Duodenal mucosa (tissue), 2 donors: ENCODE results near the gene CCDC181.
A peak's percentile ranks its signal among the peaks of the same experiment; 100 is the strongest.

Experiments
- H3K27ac ChIP-seq: one replicate; pipeline ENCODE4 v1.7.0; 2013; ENCODE audit warnings: low read depth, low read length
- H3K27me3 ChIP-seq, 2 donors: one replicate each; pipeline ENCODE4 v1.7.0; 2013; ENCODE audit warnings: low read length in 2 of 2, control low read depth in 1 of 2; ENCODE audit not compliant: insufficient read depth in 2 of 2, control insufficient read depth in 1 of 2
- H3K36me3 ChIP-seq, 2 donors: one replicate each; pipeline ENCODE4 v1.7.0; 2013; ENCODE audit warnings: low read length in 2 of 2, control low read depth in 1 of 2; ENCODE audit not compliant: insufficient read depth in 2 of 2, control insufficient read depth in 1 of 2
- H3K4me1 ChIP-seq, 2 donors: one replicate each; pipeline ENCODE4 v1.7.0; 2013; ENCODE audit warnings: low read length in 2 of 2, control low read depth in 1 of 2; ENCODE audit not compliant: insufficient read depth in 2 of 2, control insufficient read depth in 1 of 2
- H3K4me3 ChIP-seq, 2 donors: one replicate each; pipeline ENCODE4 v1.7.0; 2013; ENCODE audit warnings: low read length in 2 of 2, low read depth in 1 of 2
- H3K9ac ChIP-seq, 2 donors: one replicate each; pipeline ENCODE4 v1.7.0; 2013; ENCODE audit warnings: low read length in 2 of 2, low read depth in 1 of 2
- H3K9me3 ChIP-seq, 2 donors: one replicate each; pipeline ENCODE4 v1.7.0; 2013; ENCODE audit warnings: low read length in 2 of 2, control low read depth in 1 of 2; ENCODE audit not compliant: control insufficient read depth in 1 of 2

Gene CCDC181

GRCh38 chr1:169461390-169462000, 34.2 kb upstream of the CCDC181 start:
- Histone ChIP-seq H3K4me3 (no peak overlapping the region), H3K4me1 (peaks cover 6 to 7% of the 10 kb centered on the region in 2 donors), H3K27me3 (peaks cover 0 to 5% of the 10 kb centered on the region in 2 donors), H3K36me3 (peaks cover 0 to 6% of the 10 kb centered on the region in 2 donors), H3K9me3 (peaks cover 0 to 10% of the 10 kb centered on the region in 2 donors), H3K27ac (no peak overlapping the region), H3K9ac (no peak overlapping the region)

- peaks cover 0 to 5% of the 10 kb centered on the region in 2 donors for H3K27me3 ChIP-seq
- peaks cover 0 to 12% of the 10 kb centered on the region in 2 donors for H3K9me3 ChIP-seq
- peak overlapping the region in 1 of 2 donors; percentile 48 for H3K9ac ChIP-seq
- H3K4me1 ChIP-seq, result peaks cover 6 to 7% of the 10 kb centered on the region in 2 donors
- peak overlapping the region; percentile 55 to 60 for H3K4me3 ChIP-seq
- H3K36me3 ChIP-seq, result no peaks in the 10 kb centered on the region
- no peak overlapping the region for H3K27ac ChIP-seq
Measured at GRCh38 chr1:169460191-169460833, 33.0 kb upstream of the CCDC181 start.

- Histone ChIP-seq H3K27ac (no peak overlapping the region), H3K4me3 (no peak overlapping the region), H3K9me3 (peaks cover 0 to 12% of the 10 kb centered on the region in 2 donors), H3K36me3 (no peaks in the 10 kb centered on the region), H3K27me3 (peaks cover 0 to 5% of the 10 kb centered on the region in 2 donors), H3K9ac (no peak overlapping the region), H3K4me1 (peaks cover 6 to 7% of the 10 kb centered on the region in 2 donors)
Measured at GRCh38 chr1:169457443-169457842, 30.2 kb upstream of the CCDC181 start.

- H3K36me3 ChIP-seq, result no peaks in the 10 kb centered on the region
- H3K9ac ChIP-seq, result no peak overlapping the region
- H3K4me1 ChIP-seq, result peaks cover 6 to 7% of the 10 kb centered on the region in 2 donors
- H3K27me3 ChIP-seq, result peaks cover 0 to 5% of the 10 kb centered on the region in 2 donors
- H3K4me3 ChIP-seq, result no peak overlapping the region
- H3K9me3 ChIP-seq, result peaks cover 0 to 12% of the 10 kb centered on the region in 2 donors
- H3K27ac ChIP-seq, result no peak overlapping the region
Measured at GRCh38 chr1:169456029-169456428, 28.8 kb upstream of the CCDC181 start.

GRCh38 chr1:169452921-169453320, 25.6 kb upstream of the CCDC181 start:
- peaks cover 0 to 12% of the 10 kb centered on the region in 2 donors for H3K9me3 ChIP-seq
- H3K36me3 ChIP-seq, result no peaks in the 10 kb centered on the region
- no peaks in the 10 kb centered on the region for H3K27me3 ChIP-seq
- H3K9ac ChIP-seq, result no peak overlapping the region
- no peak overlapping the region for H3K4me3 ChIP-seq
- H3K4me1 ChIP-seq, result no peaks in the 10 kb centered on the region
- no peak overlapping the region for H3K27ac ChIP-seq

GRCh38 chr1:169451218-169451824, 24.0 kb upstream of the CCDC181 start:
- H3K9me3 ChIP-seq, result no peaks in the 10 kb centered on the region
- H3K9ac ChIP-seq, result no peak overlapping the region
- H3K4me1 ChIP-seq, result no peaks in the 10 kb centered on the region
- H3K27me3 ChIP-seq, result no peaks in the 10 kb centered on the region
- no peaks in the 10 kb centered on the region for H3K36me3 ChIP-seq
- no peak overlapping the region for H3K4me3 ChIP-seq
- H3K27ac ChIP-seq, result no peak overlapping the region

GRCh38 chr1:169443923-169444322, 16.6 kb upstream of the CCDC181 start:
- Histone ChIP-seq H3K36me3 (no peaks in the 10 kb centered on the region), H3K4me3 (no peak overlapping the region), H3K4me1 (no peaks in the 10 kb centered on the region), H3K27ac (no peak overlapping the region), H3K27me3 (no peaks in the 10 kb centered on the region), H3K9me3 (no peaks in the 10 kb centered on the region), H3K9ac (no peak overlapping the region)

GRCh38 chr1:169426174-169426705, 1.0 kb downstream of the CCDC181 start:
- H3K9ac ChIP-seq, result no peak overlapping the region
- peaks cover 12 to 16% of the 10 kb centered on the region in 2 donors for H3K27me3 ChIP-seq
- no peak overlapping the region for H3K4me3 ChIP-seq

GRCh38 chr1:169421309-169421708, 6.0 kb downstream of the CCDC181 start:
- Histone ChIP-seq H3K36me3 (no peaks in the 10 kb centered on the region), H3K27me3 (peaks cover 0 to 3% of the 10 kb centered on the region in 2 donors), H3K9ac (no peak overlapping the region), H3K4me3 (no peak overlapping the region), H3K4me1 (peaks cover 0 to 3% of the 10 kb centered on the region in 2 donors), H3K9me3 (no peaks in the 10 kb centered on the region), H3K27ac (no peak overlapping the region)

More at GRCh38 chr1:169426174-169426705, 1.0 kb downstream of the CCDC181 start:
- Histone ChIP-seq H3K36me3 (no peaks in the 10 kb centered on the region), H3K9me3 (no peaks in the 10 kb centered on the region), H3K27ac (no peak overlapping the region), H3K4me1 (peaks cover 0 to 3% of the 10 kb centered on the region in 2 donors)

GRCh38 chr1:169414952-169415351, 12.3 kb downstream of the CCDC181 start:
- H3K36me3 ChIP-seq, result no peaks in the 10 kb centered on the region
- H3K9ac ChIP-seq, result no peak overlapping the region
- no peak overlapping the region for H3K27ac ChIP-seq
- H3K4me3 ChIP-seq, result no peak overlapping the region
- no peaks in the 10 kb centered on the region for H3K27me3 ChIP-seq
- no peaks in the 10 kb centered on the region for H3K9me3 ChIP-seq
- no peaks in the 10 kb centered on the region for H3K4me1 ChIP-seq
